T47D (cell line): ENCODE results near the gene NOP16.

ENCODE experiments used
- DNase-seq, 2 experiments: peaks; one replicate each; pipeline versions ENCODE4 v3.0.0 to v3.0.0-alpha.2; 2011 to 2012; ENCODE audit warnings: low read depth in 1 of 2, low spot score in 1 of 2
- JUND ChIP-seq: IDR thresholded peaks from 2 replicates; pipeline ENCODE4 v1.6.1; 2012; ENCODE audit warnings: low read depth
- in situ Hi-C: cut with HindIII; loops from 2 replicates; pipeline ENCODE4 v1.10.0; 2016; ENCODE audit warnings: low sequenced_read_pairs, low pct_unique_long_range_greater_than_20kb

The NOP16 gene

GRCh38 chr5:176389135-176390123 is 1.0 kb upstream of the NOP16 start:
- no peak for DNase-seq
- no peak for TF ChIP-seq JUND
- in situ Hi-C loops, result no loop called here

DNA sequence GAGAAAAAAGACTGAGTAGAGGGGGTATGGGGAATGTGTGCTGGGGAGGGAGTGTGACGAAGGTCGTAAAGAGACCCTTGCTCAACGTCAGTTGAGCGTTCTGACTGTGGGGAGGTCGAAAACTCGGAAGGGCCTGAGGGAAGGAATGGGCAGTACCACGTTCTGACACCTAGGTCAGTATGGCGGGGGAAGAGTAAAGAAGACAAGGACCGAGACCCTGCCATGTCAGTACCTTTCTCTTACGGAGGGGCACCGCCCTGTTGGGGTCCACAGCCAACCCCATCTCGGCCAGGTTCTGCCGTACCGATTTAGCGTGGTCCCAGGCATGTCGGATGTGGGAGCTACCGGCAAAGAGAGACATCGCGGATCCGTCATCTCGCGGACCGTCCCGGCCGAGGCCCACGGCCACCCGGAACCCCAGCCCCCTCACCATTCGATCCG is 375 bp downstream of the NOP16 start:
- peak in 1 of 2 experiments; percentile 23 for DNase-seq
- in situ Hi-C loops, result no loop called here
- TF ChIP-seq JUND, result no peak

GRCh38 chr5:176387384-176387925 is 943 bp downstream of the NOP16 start:
- DNase-seq, result no peak
- in situ Hi-C loops, result no loop called here
- no peak for TF ChIP-seq JUND

DNA sequence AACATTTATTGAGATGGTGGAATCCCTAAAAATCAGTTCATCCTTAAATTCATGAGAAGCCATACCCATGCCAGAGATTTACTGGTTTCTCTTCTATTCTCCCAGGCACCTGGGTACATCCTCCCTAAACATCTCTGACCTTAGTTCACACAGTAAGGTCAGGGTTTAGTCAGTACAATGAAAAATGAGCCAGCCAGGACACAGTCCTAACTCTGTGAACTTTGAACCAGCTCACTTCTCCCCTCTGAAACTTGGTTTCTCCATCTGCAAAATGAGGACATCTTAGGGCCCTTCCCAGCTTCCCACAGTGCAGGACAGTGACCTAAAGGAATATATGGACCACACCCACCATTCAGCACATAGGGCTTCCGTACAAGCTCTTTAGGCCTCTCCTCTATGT is 1.9 kb downstream of the NOP16 start:
- no peak for DNase-seq
- TF ChIP-seq JUND, result no peak
- in situ Hi-C loops, result no loop called here

GRCh38 chr5:176384991-176385390 is 3.4 kb downstream of the NOP16 start:
- DNase-seq, result no peak
- TF ChIP-seq JUND, result no peak
- in situ Hi-C loops, result no loop called here

DNA sequence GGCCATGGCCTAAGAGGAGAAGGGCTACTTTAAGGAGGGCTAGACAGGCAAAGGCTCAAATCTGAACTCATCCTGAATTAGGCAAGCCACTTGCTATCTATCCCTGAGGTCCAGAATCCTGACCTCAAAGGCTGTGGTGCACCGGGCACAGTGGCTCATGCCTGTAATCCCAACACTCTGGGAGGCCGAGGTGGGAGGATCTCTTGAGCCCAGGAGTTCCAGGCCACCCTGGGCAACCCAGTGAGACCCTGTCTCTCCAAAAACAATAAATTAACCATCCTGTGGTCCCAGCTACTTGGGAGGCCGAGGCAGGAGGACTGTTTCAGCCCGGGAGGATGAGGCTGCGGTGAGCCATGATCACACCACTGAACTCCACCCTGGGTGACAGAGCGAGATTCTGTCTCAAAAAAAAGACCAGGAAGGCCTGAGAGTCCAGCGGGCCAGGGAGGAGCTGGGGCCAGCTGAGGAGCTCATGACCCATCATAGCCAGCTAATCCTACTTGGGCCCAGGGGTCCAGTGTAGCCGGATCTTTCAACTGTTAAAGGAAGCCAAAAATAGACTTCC is 4.0 kb downstream of the NOP16 start:
- in situ Hi-C loops, result no loop called here
- TF ChIP-seq JUND, result no peak
- no peak for DNase-seq

DNA sequence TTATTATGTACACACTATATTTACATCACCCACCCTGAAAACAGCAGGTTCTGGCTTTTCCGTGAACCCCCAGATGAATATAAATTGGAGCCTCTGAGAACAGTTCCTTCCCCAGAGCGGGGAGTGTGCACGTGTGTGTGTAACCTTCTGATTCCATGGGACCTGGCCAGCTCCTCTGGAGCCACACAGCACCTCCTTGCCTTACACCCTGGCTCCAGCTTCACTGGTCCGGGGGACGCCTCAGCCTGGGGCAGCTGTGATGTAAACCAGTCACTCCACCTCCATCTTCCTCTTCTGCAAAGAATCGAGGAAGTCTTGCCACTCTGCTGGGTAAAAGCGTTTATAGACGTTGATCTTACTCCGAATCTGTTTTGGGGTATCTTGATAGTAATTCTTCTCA is 4.4 kb downstream of the NOP16 start:
- TF ChIP-seq JUND, result no peak
- no peak for DNase-seq
- in situ Hi-C loops, result no loop called here

GRCh38 chr5:176383248-176383905 is 5.0 kb downstream of the NOP16 start:
- no peak for TF ChIP-seq JUND
- no peak for DNase-seq
- in situ Hi-C loops, result no loop called here

DNA sequence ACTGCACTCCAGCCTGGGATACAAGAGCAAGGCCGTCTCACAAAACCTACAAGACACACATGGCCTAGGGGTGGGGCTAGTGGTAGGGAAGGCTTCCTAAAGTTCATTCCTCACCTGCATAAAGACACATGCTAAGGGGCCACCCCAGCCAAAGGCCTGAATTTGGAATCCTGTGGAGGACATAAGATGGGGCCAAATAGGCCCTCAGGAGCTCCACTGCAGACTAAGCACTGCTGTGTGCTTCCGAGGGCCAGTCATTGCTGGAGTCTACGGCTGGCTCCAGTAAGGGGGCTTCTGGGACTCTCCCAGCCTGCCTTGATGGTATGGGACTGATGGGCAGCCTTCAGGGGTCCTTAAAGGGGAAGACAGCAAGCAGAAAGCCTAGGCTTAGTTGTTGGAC is 5.7 kb downstream of the NOP16 start:
- in situ Hi-C loops, result no loop called here

GRCh38 chr5:176381979-176382378 is 6.4 kb downstream of the NOP16 start:
- in situ Hi-C loops, result no loop called here
- DNase-seq, result no peak
- no peak for TF ChIP-seq JUND

More for the DNA sequence above, 5.7 kb downstream of the NOP16 start:
- DNase-seq, result no peak
- TF ChIP-seq JUND, result no peak

- no peak for TF ChIP-seq JUND
- in situ Hi-C loops, result no loop called here
- DNase-seq, result no peak
Observed at GRCh38 chr5:176381423-176381822, 7.0 kb downstream of the NOP16 start.

DNA sequence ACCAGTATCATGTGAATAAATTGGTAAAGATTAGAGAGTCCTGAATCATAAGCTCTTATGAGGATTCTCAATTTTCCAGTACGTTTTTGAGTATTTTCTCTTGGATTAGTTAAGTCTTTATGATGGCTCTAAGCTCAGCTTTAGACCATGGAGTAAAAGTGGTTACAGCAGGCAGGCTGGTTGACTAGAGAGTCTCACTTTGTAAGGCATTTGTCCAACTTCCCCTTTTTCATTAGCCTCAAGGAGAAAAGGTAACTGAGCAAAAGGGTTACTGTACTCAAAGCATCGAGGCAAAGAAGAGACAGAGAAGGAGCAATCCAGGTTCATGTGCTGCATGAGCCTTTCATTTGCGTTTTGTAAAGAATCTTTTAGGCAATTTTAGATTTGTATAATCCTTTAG is 8.5 kb downstream of the NOP16 start:
- in situ Hi-C loops, result no loop called here
- no peak for TF ChIP-seq JUND
- DNase-seq, result no peak
